NCI-H226 (cell line): ENCODE measurements around the gene MTHFR.

Experiments
- DNase-seq: peaks from one replicate; pipeline ENCODE4 v3.0.0-alpha.2; 2015

MTHFR gene

GRCh38 chr1:11780380-11781147 lies 25.2 kb downstream of the MTHFR start:
- DNase-seq: no peak

GRCh38 chr1:11779715-11780379 lies 25.9 kb downstream of the MTHFR start:
- no peak for DNase-seq

- no peak for DNase-seq
Measured at GRCh38 chr1:11778844-11779623, 26.7 kb downstream of the MTHFR start.

- DNase-seq: no peak
Measured at GRCh38 chr1:11778336-11778735, 27.4 kb downstream of the MTHFR start.

- DNase-seq: no peak
Measured at GRCh38 chr1:11777658-11778322, 28.0 kb downstream of the MTHFR start.

- DNase-seq: no peak
Measured at GRCh38 chr1:11774753-11775152, 31.0 kb downstream of the MTHFR start.

GRCh38 chr1:11772458-11772857 lies 33.3 kb downstream of the MTHFR start:
- DNase-seq: no peak

GRCh38 chr1:11771481-11772043 lies 34.2 kb downstream of the MTHFR start:
- DNase-seq: no peak

- no peak for DNase-seq
Measured at GRCh38 chr1:11770011-11770410, 35.8 kb downstream of the MTHFR start.

GRCh38 chr1:11769274-11769673 lies 36.5 kb downstream of the MTHFR start:
- no peak for DNase-seq

- no peak for DNase-seq
Measured at GRCh38 chr1:11768821-11769220, 36.9 kb downstream of the MTHFR start.

- no peak for DNase-seq
Measured at GRCh38 chr1:11767922-11768704, 37.7 kb downstream of the MTHFR start.

- no peak for DNase-seq
Measured at GRCh38 chr1:11766429-11766776, 39.4 kb downstream of the MTHFR start.

GRCh38 chr1:11765661-11766428 lies 39.9 kb downstream of the MTHFR start:
- no peak for DNase-seq

GRCh38 chr1:11764519-11764918 lies 41.2 kb downstream of the MTHFR start:
- no peak for DNase-seq

GRCh38 chr1:11764115-11764514 lies 41.6 kb downstream of the MTHFR start:
- no peak for DNase-seq

- no peak for DNase-seq
Measured at GRCh38 chr1:11761988-11762406, 43.8 kb downstream of the MTHFR start, which contains the start of gene C1orf167. Gene C1orf167, plus strand, starts transcription at chr1:11762193. Its CDS starts 2,208 bp downstream, at chr1:11764401.

- no peak for DNase-seq
Measured at GRCh38 chr1:11761285-11761684, 44.5 kb downstream of the MTHFR start.

GRCh38 chr1:11759791-11760190 lies 46.0 kb downstream of the MTHFR start:
- DNase-seq: no peak

- no peak for DNase-seq
Measured at GRCh38 chr1:11757047-11757446, 48.7 kb downstream of the MTHFR start.

GRCh38 chr1:11753555-11754208 lies 52.1 kb downstream of the MTHFR start:
- peak; percentile 28 for DNase-seq
